IPS-NIHi11 (cell line): ENCODE results near the gene TNIK.
"Not testable (repeated sequence)": the region's sequence is repeated elsewhere in the genome, so short reads cannot be mapped to it uniquely, and the experiment has no call there.

ENCODE experiments used
- DNase-seq: peaks from one replicate; pipeline ENCODE4 v3.0.0; 2012; ENCODE audit warnings: mixed read lengths, low spot score

TNIK gene

GRCh38 chr3:171251835-171252234, 208.4 kb downstream of the TNIK start:
- DNase-seq = no peak

- no peak for DNase-seq
Measured at GRCh38 chr3:171250444-171250843, 209.8 kb downstream of the TNIK start.

DNA sequence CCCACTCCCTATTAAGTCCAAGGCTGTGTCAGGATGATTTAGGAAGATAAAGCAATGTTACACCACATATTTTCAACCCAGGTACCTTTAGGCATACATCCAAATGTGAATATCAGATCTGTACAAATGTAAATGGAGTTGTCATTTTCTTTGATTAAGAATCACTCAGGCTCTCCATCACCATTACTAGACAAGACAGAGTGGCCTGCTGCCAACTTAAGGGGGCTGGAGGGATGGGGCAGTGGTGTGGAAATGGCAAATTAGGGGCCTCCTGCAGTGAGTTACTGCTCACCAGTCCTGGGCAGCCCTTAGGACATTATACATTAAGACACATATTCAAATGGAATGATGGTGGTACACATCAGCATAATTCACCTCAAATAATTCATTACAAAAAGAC, 211.0 kb downstream of the TNIK start:
- DNase-seq = no peak

GRCh38 chr3:171248426-171249111, 211.6 kb downstream of the TNIK start:
- DNase-seq = no peak

- no peak for DNase-seq
Measured at GRCh38 chr3:171245796-171246765, 214.1 kb downstream of the TNIK start.

DNA sequence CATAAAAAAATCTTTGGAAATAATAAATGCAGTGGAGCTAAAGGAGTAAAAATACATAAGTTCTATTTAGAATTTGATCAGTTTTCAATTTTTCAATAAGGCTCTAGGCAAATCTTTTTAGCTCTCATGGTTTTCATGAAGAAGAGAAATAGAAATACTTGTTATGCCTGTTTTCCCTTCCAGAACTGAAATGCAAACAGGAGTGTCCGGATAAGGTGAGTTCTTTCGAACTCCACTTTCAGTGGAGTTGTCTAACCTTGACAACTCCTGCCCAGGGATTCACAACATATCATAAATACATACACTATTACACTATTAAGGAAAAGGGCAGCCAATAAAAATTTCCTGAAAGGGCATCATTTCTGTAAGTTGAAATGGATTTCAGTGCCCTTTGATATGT, 217.3 kb downstream of the TNIK start:
- no peak for DNase-seq

GRCh38 chr3:171242170-171242569, 218.0 kb downstream of the TNIK start:
- DNase-seq = no peak

DNA sequence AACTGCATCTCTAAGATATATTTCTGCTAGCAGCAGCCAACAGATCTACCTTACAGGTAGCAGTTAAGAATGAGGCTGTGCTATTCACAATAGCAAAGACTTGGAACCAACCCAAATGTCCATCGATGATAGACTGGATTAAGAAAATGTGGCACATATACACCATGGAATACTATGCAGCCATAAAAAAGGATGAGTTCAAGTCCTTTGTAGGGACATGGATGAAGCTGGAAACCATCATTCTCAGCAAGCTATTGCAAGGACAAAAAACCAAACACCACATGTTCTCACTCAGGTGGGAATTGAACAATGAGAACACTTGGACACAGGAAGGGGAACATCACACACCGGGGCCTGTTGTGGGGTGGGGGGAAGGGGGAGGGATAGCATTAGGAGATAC, 218.6 kb downstream of the TNIK start:
- DNase-seq = not testable (repeated sequence)

DNA sequence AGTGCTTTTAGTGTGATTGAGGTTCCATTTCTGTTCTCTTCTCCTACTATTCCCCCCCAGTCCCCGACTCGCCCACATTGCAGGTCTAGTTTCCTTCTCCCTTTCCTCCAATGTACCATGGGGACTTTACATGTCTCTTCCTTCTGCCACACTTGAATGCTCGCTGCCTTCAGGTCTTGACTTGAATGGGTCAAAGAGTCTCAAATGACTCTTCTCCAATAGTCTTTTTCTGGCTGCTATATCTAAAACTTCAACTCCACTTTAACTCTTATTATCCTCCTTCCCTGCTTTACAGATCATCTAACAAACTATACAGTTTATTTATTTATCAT, 219.7 kb downstream of the TNIK start:
- no peak for DNase-seq

GRCh38 chr3:171239757-171240503, 220.3 kb downstream of the TNIK start:
- DNase-seq = no peak

GRCh38 chr3:171237009-171237385, 223.2 kb downstream of the TNIK start:
- DNase-seq = no peak

- DNase-seq = no peak
Measured at GRCh38 chr3:171236265-171237008, 223.8 kb downstream of the TNIK start.

GRCh38 chr3:171234298-171235010, 225.8 kb downstream of the TNIK start:
- no peak for DNase-seq

- no peak for DNase-seq
Measured at GRCh38 chr3:171231361-171231760, 228.8 kb downstream of the TNIK start.

DNA sequence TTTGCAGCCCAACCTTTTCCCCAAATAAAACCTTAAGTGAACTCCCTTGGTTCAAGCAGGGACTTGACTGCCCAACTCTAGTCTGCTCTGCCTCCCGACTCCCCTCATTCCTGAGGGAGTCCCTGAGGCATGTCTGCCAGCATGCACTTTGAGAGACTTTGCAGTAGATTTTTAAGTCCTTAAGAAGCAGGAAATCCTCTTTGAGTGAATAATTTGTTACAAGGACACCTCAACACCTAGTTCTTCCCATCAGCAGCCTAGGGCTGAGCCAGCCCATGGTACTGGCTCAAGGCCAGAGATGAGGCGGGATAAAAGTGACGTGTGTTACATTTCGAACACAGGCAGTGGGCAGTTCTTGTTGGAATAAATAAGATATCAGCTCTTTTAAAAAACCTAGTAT, 229.3 kb downstream of the TNIK start:
- DNase-seq = no peak

GRCh38 chr3:171229173-171229572, 231.0 kb downstream of the TNIK start:
- DNase-seq = no peak

DNA sequence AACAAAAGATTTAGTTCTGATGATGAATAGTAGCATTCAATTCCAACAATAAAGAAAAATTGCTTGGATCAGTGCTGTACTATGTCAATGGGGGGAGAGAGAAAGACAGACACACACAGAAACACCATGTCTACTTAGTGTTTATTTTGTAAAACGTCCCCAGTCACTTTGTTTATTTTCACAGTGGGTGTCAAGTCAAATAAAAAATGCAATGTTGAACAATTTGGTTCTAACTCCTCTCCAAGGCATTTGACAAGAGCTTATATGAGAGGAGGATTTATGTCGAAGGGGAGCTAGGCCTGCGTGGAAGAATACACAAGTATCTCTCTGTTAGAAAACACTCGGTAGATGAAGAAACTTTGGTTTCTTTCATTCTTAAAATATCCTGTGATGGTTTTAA, 232.0 kb downstream of the TNIK start:
- no peak for DNase-seq

DNA sequence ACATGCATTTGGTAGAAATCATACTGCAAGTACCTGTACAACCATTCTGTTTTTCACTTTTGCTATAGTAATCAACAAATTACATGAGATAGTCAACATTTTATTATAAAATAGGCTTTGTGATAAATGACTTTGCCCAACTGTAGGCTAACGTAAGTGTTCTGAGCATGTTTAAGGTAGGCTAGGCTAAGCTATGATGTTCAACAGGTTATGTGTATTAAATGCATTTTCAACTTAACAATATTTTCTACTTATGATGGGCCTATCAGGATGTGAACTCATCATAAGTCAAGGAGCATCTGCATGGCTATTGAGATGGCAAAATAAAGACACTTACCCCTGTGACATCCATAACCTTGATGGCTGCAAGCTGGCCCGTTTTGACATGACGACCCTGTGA, 232.4 kb downstream of the TNIK start:
- DNase-seq = no peak

DNA sequence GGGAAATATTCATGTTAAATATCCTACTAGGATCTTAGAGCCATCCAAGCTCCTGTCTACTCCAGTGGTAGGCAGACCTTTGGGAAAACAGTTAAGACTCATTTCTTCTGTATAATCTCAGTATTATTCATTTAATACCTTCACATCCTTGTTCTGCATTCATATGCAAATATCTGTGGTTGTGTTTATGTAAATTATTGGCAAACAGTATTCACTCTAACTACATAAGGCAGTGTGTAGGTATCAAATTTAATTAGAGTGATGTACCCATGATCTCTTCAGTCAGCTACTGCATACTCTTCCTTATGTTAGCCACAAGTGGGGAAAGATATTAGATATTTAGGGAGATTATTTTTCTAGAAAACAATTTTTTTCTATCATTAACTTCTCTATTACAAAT, 232.8 kb downstream of the TNIK start:
- no peak for DNase-seq

- no peak for DNase-seq
Measured at GRCh38 chr3:171226794-171227193, 233.4 kb downstream of the TNIK start.

DNA sequence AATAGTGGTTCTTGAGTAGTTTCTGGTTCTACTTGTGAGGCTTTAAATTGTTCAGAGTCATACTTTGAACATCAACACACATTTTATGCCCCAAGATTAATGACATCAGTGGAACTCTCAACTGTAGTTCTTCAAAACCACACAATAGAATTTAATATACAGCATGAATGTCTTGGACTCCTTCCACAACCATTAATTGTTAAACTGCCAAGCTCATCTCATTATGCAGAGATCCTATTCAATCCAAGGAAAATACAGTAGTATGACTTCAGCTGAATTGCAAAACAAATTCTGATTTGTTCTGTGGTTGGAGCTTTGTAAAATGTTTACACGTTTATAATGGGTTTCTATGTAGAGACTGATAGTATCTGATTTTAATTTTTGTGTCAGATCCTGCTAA, 234.5 kb downstream of the TNIK start:
- no peak for DNase-seq
